Kidney epithelial cell (primary cell): ENCODE data around the gene SSTR1. TPM values are rescaled to one million over a fixed set of nuclear protein-coding genes. Genes with fewer than 3 reads are reported as not detected.

Source experiments
- DNase-seq: peaks from one replicate; pipeline ENCODE4 v3.0.0-alpha.2; 2010; ENCODE audit warnings: low read depth
- H3K27me3 ChIP-seq: 2 replicates; pipeline ENCODE4 v1.6.0; 2011; ENCODE audit warnings: low read length; ENCODE audit not compliant: control insufficient read depth, insufficient read depth
- H3K36me3 ChIP-seq: 2 replicates; pipeline ENCODE4 v1.5.1; 2011; ENCODE audit warnings: low read length; ENCODE audit not compliant: control insufficient read depth, insufficient read depth
- H3K4me3 ChIP-seq: 2 replicates; pipeline ENCODE4 v1.5.1; 2011; ENCODE audit warnings: low read depth, mild to moderate bottlenecking, control low read depth, low read length
- total RNA-seq: library from RNA; depleted of rRNA; stranded (reverse); fragments of >200 nt; gene quantifications from 2 replicates; pipeline ENCODE4 v1.2.3, GENCODE V29; 2015
- TF ChIP-seq, protein P1 (sequence below): IDR thresholded peaks from 2 replicates; pipeline ENCODE4 v1.5.1; 2011; ENCODE audit warnings: mild to moderate bottlenecking, moderate library complexity, low read length, control low read depth, inconsistent platforms; ENCODE audit not compliant: insufficient read depth, poor library complexity, severe bottlenecking

SSTR1 gene
- total RNA-seq, 1 donor from 2014 or later = 0.67 TPM

DNA sequence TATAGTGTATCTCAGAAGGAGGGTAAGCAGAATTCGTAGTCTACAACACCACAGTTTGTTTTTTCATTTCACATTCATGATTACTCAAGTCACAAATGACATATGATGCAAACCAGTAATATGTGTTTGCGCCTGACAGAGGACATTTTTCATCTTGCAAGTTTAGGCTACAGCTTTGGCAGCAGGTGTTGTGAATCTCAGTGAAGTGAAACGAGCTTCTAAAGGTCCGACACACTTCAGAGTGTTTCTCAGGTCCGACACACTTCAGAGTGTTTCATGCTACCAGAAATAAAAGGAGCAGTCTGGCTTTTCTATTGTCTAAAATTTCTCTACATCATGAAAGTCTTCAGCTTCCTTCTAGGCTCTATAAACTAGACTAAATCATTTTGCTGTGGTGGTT is 25.5 kb downstream of the SSTR1 start:
- Histone ChIP-seq H3K36me3 (no peaks in the 10 kb centered on the region), H3K27me3 (no peaks in the 10 kb centered on the region), H3K4me3 (no peak overlapping the region)
- TF ChIP-seq, protein P1, sequence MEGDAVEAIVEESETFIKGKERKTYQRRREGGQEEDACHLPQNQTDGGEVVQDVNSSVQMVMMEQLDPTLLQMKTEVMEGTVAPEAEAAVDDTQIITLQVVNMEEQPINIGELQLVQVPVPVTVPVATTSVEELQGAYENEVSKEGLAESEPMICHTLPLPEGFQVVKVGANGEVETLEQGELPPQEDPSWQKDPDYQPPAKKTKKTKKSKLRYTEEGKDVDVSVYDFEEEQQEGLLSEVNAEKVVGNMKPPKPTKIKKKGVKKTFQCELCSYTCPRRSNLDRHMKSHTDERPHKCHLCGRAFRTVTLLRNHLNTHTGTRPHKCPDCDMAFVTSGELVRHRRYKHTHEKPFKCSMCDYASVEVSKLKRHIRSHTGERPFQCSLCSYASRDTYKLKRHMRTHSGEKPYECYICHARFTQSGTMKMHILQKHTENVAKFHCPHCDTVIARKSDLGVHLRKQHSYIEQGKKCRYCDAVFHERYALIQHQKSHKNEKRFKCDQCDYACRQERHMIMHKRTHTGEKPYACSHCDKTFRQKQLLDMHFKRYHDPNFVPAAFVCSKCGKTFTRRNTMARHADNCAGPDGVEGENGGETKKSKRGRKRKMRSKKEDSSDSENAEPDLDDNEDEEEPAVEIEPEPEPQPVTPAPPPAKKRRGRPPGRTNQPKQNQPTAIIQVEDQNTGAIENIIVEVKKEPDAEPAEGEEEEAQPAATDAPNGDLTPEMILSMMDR = no peak
- no peak for DNase-seq

DNA sequence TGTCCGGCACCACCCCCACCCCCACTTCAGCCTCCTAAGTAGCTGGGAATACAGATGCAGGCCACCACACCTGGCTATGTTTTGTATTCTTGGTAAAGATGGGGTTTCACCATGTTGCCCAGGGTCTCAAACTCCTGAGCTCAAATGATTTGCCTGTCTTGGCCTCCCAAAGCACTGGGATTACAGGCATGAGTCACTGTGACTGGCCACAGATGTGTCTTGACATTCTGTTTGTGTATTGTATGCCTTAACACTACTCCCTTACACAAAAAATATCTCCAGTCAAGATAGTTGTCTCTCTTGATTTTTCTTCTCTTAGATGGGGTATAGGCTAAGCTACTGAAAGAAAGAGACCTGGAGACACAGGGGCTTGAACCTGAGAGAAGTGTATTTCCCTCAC is 30.6 kb downstream of the SSTR1 start:
- H3K36me3 ChIP-seq = no peaks in the 10 kb centered on the region
- TF ChIP-seq, protein P1 = no peak
- no peak overlapping the region for H3K4me3 ChIP-seq
- no peaks in the 10 kb centered on the region for H3K27me3 ChIP-seq
- DNase-seq = no peak

DNA sequence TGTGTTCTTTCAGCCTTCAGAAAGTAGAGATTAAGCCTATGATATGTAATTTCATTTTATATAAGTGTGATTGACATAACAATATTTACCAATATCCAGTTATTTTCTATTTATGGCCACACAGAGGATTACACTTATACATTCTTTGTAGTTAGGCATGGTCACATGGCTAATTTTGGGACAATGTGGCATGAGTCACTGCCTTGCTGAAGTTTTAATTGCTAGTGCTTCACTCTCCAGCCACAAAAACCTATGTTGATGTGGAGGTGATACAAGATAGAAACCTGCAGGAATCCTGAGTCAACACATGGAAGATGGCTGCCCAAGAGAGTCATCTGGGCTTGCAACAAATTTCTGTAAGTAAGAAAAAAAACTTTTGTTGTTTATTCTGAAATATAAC is 31.2 kb downstream of the SSTR1 start:
- Histone ChIP-seq H3K27me3 (no peaks in the 10 kb centered on the region), H3K36me3 (no peaks in the 10 kb centered on the region), H3K4me3 (no peak overlapping the region)
- TF ChIP-seq, protein P1 = no peak
- no peak for DNase-seq

DNA sequence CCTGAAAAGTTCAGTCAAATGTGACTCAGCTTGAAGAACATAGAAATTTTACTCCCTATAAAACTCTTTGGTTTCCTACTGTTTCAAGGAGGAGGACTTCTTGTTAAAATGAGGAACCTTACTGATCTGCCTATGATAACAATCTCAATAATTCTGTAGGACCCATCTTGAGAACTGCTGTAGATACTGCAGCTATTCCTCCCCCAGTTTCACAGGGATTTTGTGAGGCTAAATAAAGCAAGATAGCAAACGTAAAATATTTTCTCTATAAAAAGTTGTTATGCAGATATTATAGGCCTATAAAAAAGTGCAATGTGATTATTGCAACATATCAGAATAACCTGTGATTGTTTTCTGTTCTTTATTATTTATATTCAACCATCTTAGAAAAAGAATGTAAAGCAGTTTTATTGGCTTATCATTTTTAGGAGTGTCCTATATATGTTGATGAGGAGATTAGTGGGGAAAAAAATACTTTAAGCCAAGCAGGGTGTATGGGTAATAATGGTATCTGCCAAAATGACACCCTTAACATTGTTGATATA is 36.1 kb downstream of the SSTR1 start:
- DNase-seq = no peak
- TF ChIP-seq, protein P1 = no peak
- Histone ChIP-seq H3K36me3 (no peaks in the 10 kb centered on the region), H3K4me3 (no peak overlapping the region), H3K27me3 (no peaks in the 10 kb centered on the region)

DNA sequence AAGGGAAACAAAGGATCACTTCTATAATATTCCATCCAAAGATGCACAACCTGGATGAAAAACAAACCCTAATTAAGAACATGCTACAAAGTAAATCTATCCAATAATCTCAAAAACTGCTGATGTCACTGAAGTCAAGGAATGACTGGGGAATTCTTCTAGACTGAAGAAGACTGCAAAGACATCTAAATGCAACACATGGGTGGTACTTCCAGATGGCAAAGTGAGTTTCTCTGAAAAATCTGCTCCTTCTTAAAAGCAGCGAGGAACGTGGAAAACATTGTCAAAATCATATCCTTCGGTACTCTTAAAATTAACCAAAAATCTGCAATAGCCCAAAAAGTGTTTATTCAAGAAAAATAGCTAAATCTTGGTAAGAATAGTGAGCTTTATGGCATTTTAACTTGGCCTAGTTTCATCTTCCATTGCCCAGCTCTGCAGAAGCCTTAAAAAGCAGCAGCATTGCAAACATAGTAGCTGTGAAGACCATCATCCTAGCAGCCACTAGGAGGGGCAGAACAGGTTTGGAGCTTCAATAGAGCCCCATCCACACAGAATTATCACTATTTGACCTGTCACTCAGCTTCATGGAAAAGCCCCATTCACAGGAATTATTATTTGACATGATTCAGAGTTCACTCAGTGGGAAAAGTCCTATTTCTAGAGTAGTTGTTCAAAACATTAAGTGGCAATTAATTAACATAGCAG is 40.8 kb downstream of the SSTR1 start:
- no peaks in the 10 kb centered on the region for H3K36me3 ChIP-seq
- no peaks in the 10 kb centered on the region for H3K27me3 ChIP-seq
- no peak overlapping the region for H3K4me3 ChIP-seq
- DNase-seq = no peak
- TF ChIP-seq, protein P1 = peak; percentile 24

DNA sequence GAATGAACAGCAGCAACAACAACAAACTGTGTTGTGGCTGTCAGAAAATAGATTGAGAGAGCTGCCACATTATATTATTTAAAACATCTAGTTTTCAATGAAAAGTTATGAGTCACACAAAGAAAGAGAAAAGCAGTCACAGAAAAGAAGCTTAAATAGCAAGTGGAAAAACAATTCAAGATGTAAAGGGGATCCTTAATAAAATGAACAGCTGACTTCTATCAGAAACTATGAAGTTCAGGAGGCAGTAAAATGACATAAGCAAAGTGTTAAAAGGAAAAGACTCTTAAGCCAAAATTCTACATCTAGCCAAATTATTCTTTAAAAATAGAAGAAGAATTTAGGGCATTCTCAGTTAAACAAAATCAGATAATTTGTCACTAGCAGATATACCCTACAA is 42.6 kb downstream of the SSTR1 start:
- no peaks in the 10 kb centered on the region for H3K36me3 ChIP-seq
- TF ChIP-seq, protein P1 = no peak
- H3K4me3 ChIP-seq = no peak overlapping the region
- no peak for DNase-seq
- H3K27me3 ChIP-seq = peaks cover 7% of the 10 kb centered on the region
